Retinal pigment epithelial cell (primary cell): ENCODE data around the gene KIDINS220.
"Not testable (repeated sequence)": the region's sequence is repeated elsewhere in the genome, so short reads cannot be mapped to it uniquely, and the experiment has no call there.

Source experiments
- DNase-seq: peaks from one replicate; pipeline ENCODE4 v3.0.0-alpha.2; 2010; ENCODE audit warnings: low read depth
- H3K4me3 ChIP-seq: 2 replicates; pipeline ENCODE4 v1.5.1; 2011; ENCODE audit warnings: mild to moderate bottlenecking, low read length, control low read depth, moderate library complexity
- TF ChIP-seq, protein P1 (sequence below): conservative IDR thresholded peaks from 2 replicates; pipeline ENCODE4 v1.5.1; 2011; ENCODE audit warnings: low read depth, low read length, control low read depth, inconsistent platforms

KIDINS220 gene

DNA sequence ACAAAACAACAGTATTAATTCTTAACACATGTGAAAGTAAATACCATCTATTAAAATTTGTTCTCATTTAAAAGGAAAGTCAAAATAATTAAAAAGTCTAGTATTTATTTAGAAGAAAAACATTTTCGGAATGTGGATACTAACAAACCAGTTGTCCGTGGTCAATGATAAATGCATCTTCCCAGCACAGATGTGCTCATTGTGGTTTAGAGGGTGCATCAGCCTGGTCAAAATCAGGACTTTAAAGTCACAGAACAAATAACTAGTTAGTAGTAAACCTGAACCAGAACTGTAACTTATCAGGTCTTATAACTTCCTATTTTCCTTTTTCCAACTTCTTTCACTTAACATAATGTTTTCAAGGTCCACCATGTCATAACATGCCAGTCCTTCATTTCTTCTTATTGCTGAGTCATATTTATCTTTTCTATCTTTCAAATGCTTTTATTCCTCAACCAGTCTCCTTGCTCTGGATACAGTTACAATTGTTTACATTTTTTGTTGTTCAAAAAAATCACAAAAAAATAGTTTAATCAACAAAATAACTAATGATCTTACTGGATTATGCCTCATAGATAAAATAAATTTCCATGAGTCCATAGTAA, 99.7 kb downstream of the KIDINS220 start:
- TF ChIP-seq, protein P1, sequence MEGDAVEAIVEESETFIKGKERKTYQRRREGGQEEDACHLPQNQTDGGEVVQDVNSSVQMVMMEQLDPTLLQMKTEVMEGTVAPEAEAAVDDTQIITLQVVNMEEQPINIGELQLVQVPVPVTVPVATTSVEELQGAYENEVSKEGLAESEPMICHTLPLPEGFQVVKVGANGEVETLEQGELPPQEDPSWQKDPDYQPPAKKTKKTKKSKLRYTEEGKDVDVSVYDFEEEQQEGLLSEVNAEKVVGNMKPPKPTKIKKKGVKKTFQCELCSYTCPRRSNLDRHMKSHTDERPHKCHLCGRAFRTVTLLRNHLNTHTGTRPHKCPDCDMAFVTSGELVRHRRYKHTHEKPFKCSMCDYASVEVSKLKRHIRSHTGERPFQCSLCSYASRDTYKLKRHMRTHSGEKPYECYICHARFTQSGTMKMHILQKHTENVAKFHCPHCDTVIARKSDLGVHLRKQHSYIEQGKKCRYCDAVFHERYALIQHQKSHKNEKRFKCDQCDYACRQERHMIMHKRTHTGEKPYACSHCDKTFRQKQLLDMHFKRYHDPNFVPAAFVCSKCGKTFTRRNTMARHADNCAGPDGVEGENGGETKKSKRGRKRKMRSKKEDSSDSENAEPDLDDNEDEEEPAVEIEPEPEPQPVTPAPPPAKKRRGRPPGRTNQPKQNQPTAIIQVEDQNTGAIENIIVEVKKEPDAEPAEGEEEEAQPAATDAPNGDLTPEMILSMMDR, result no peak
- DNase-seq, result no peak
- no peak overlapping the region for H3K4me3 ChIP-seq

DNA sequence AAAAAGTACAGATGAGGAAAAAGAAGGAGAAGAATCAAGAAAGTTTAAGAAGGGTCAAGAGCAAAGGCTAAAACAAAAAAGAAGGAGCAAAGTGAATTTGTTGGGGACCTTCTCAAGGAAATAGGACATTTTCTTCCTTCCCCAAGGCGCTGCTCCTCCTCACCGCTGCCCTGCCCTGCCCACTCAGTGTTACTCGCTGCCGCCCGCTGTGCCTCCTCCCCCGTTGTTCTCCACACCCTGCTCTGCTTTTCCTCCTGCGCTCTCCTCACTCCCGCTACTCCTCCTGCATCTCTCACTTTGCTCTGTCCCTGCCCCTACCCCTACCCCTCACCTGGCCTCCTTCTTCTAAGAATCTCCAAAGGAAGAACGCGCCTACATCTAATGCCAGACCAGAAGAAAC, 104.8 kb downstream of the KIDINS220 start:
- no peak overlapping the region for H3K4me3 ChIP-seq
- TF ChIP-seq, protein P1, result no peak
- DNase-seq, result no peak

DNA sequence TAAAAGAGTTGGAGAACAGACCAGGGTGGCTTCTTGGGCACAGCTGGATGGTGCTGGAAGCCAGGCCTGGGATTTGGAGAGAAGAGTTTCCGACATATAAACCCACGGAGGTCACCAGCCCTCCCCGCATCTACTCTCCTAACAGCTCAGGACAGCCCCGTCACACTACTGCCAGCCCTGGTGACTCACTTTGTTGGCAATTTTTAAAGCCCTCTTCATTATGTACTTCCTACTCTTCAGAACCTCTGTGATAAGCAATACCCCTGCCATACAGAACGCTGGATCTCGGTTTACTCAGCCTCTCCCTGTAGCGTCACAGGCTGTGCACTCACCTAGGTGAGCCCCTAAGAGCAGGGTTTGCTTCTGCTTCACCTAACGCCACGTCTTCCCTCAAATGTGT, 107.5 kb downstream of the KIDINS220 start:
- TF ChIP-seq, protein P1, result no peak
- H3K4me3 ChIP-seq, result no peak overlapping the region
- DNase-seq, result no peak

DNA sequence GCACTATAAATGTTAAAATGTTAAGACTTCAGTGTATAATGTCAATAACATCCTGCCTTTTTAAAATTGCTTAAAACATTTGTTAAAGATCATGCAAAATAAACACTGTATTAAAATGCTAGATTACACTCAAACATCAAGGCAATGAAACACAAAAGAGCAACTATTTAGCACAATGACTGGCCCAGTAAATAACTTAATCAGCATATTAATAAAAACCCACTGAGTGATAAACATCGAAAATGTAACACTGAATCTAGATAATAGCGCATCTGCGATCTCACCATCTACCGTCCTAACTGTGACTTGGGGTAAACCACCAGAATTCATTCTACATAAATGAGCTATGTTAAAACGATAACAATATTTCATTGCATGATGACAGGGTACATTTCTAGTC, 108.3 kb downstream of the KIDINS220 start:
- H3K4me3 ChIP-seq, DNase-seq: not testable (repeated sequence)

DNA sequence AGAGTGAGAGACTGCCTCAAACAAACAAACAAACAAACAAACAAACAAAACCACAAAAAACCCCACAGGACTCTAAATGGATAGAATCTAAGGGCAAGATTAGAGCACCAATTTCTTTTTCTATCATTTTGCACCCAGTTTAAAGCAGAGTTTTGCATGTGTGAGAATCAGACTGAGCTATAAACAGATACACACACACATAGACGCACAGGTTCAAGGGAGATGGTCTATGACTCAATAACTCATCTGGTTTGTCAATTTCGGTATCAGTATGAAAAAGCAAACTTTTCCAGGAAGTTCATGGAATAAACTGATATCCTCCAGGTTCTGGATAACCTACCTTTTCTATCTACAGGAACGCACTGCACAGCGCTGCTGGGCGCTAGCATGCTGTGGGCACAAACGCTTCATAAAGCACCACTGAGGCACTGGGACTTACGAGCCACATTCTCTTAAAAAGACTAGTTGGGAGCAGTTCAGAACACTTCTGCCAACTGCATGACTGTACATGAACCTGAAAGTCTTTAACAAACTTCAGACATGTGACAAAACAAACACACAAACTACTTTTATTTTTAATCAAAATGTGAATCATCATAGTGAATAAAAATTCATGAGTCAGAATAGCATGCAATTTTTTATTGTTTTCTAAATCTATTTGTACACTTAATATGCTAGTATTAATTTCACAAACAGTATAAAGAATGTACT, 109.0 kb downstream of the KIDINS220 start:
- no peak for DNase-seq
- TF ChIP-seq, protein P1, result no peak

DNA sequence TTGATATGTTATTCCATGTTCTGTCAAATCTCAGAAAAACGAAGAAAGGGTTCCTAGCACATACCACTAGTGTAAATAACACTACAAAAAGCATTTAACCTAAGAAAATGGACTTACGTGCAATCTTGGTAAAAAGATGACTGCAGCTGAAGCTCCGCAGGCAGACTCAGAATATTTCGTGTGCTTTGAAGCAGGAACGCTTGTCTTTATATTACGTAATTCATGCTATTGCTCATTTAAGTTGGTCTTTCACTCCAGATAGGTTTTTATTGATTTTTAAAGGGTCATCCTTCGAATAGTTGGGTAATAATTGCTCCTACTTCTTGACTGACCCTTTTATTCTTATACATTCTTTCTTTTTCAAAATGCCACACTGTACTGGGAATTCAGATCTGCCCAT, 111.6 kb downstream of the KIDINS220 start:
- H3K4me3 ChIP-seq, result no peak overlapping the region
- no peak for DNase-seq
- TF ChIP-seq, protein P1, result no peak

More for the DNA sequence above, 109.0 kb downstream of the KIDINS220 start:
- H3K4me3 ChIP-seq, result no peak overlapping the region

DNA sequence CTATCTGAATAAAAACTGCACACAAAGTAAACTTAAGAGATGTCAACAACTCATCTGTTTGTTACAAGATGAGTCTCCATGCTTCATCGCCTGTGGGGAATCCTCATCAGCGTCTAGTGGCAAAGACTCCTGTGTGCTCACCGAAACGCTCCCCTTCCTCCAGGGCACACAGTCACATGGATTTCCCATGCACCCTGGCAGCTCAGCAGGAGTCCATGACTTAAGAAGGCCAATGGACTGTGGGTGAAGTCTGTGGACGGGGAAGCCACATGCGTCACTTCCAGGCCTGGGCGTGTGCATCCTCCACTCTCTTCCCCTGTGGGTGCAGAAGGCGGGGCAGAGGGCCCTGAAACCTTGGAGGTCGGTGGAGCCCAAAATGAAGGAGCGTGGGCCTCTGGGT, 114.4 kb downstream of the KIDINS220 start:
- TF ChIP-seq, protein P1, result no peak
- DNase-seq, result no peak

More for the DNA sequence above, 114.4 kb downstream of the KIDINS220 start:
- H3K4me3 ChIP-seq, result no peak overlapping the region
